HepG2 (cell line): ENCODE results near the gene GRIN3A. TPM values are rescaled to one million over a fixed set of nuclear protein-coding genes. Genes with fewer than 3 reads are reported as not detected.

Experiments
- ARID5B ChIP-seq: IDR thresholded peaks from 2 replicates; pipeline ENCODE4 v1.4.0; 2020; ENCODE audit warnings: mild to moderate bottlenecking, missing genetic modification reagents
- HDAC1 ChIP-seq: sonication (generic); formaldehyde crosslinking; IDR thresholded peaks from 2 replicates; pipeline ENCODE4 v1.5.1; 2020; ENCODE audit warnings: mild to moderate bottlenecking, missing genetic modification reagents
- HMGXB3 ChIP-seq: sonication (generic); formaldehyde crosslinking; IDR thresholded peaks from 2 replicates; pipeline ENCODE4 v1.4.0; 2020; ENCODE audit warnings: missing genetic modification reagents, borderline replicate concordance
- LRRFIP1 ChIP-seq: sonication (generic); formaldehyde crosslinking; conservative IDR thresholded peaks from 2 replicates; pipeline ENCODE4 v1.4.0; 2020; ENCODE audit warnings: missing genetic modification reagents
- REL ChIP-seq: sonication (generic); formaldehyde crosslinking; conservative IDR thresholded peaks from 2 replicates; pipeline ENCODE4 v1.8.0; 2022; ENCODE audit warnings: mild to moderate bottlenecking, missing genetic modification reagents, moderate library complexity
- SCMH1 ChIP-seq: sonication (generic); formaldehyde crosslinking; IDR thresholded peaks from 2 replicates; pipeline ENCODE4 v1.9.0; 2021; ENCODE audit warnings: missing genetic modification reagents, mild to moderate bottlenecking, borderline replicate concordance
- ZNF513 ChIP-seq: sonication (generic); formaldehyde crosslinking; conservative IDR thresholded peaks from 2 replicates; pipeline ENCODE4 v1.5.0; 2020; ENCODE audit warnings: missing genetic modification reagents
- polyA plus RNA-seq, 8 experiments: library from polyadenylated mRNA; depleted of rRNA in 3 of 8; stranded (reverse) in 7 of 8; unstranded in 1 of 8; fragments of >200 nt; fragmentation: Illumina TruSeq in 4 of 8; extraction: Trizol in 4 of 8; gene quantifications; 2 replicates each; pipeline versions ENCODE4 v1.2.1 to v1.2.3, GENCODE V29; 2011 to 2016; ENCODE audit warnings: low read depth in 4 of 8, missing spikeins in 1 of 8, mixed read lengths in 1 of 8; ENCODE audit not compliant: insufficient read depth in 1 of 8
- total RNA-seq, 5 experiments: library from RNA; depleted of rRNA; stranded (reverse); fragments of >200 nt; fragmentation: Illumina TruSeq; extraction: Trizol; gene quantifications; 2 replicates each; pipeline ENCODE4 v1.2.3, GENCODE V29; 2016; ENCODE audit warnings: low read depth in 1 of 5

Gene GRIN3A
- total and polyA plus RNA-seq, 2 of the 13 experiments (the other 11 are each of a cell fraction or from before 2014, with no cell fraction given), result not detected

- TF ChIP-seq ARID5B (CRISPR knock-in tag) (no peak), REL (CRISPR knock-in tag) (no peak), HDAC1 (CRISPR knock-in tag) (no peak), SCMH1 (no peak), HMGXB3 (CRISPR knock-in tag) (no peak), ZNF513 (CRISPR knock-in tag) (no peak), LRRFIP1 (CRISPR knock-in tag) (no peak)
These were observed 175.5 kb downstream of the GRIN3A start (continued) for GRCh38 chr9:101562966-101563365.
